Spinal cord (tissue), 10 donors: ENCODE data around the gene VAPB. TPM values are rescaled to one million over a fixed set of nuclear protein-coding genes. Genes with fewer than 3 reads are reported as not detected.

Source experiments
- DNase-seq, 6 donors: peaks; one replicate each; pipeline versions ENCODE4 v3.0.0 to v3.0.0-alpha.2; 2013 to 2015; ENCODE audit warnings: low spot score in 6 of 6, low read depth in 4 of 6
- H3K27ac ChIP-seq: one replicate; pipeline ENCODE4 v1.5.1; 2013; ENCODE audit warnings: low read depth, low read length, control low read depth
- H3K27me3 ChIP-seq: one replicate; pipeline ENCODE4 v1.6.1; 2013; ENCODE audit warnings: low read length; ENCODE audit not compliant: control insufficient read depth, insufficient read depth
- H3K36me3 ChIP-seq: one replicate; pipeline ENCODE4 v1.6.1; 2013; ENCODE audit warnings: low read length; ENCODE audit not compliant: control insufficient read depth, insufficient read depth
- H3K4me1 ChIP-seq: one replicate; pipeline ENCODE4 v1.6.1; 2013; ENCODE audit warnings: low read length; ENCODE audit not compliant: control insufficient read depth, insufficient read depth
- H3K4me3 ChIP-seq: one replicate; pipeline ENCODE4 v1.5.1; 2013; ENCODE audit warnings: low read depth, low read length, control low read depth
- H3K9me3 ChIP-seq: one replicate; pipeline ENCODE4 v1.6.1; 2013; ENCODE audit warnings: low read length; ENCODE audit not compliant: control insufficient read depth, insufficient read depth
- WGBS: methylation state at CpG from one replicate; pipeline ENCODE4 v1.1.5; 2013; ENCODE audit warnings: missing lambda C conversion rate; ENCODE audit not compliant: insufficient coverage; 5-methylcytosine and 5-hydroxymethylcytosine counted together
- polyA plus RNA-seq, 2 donors: library from polyadenylated mRNA; unstranded; fragments of 120-200 nt; gene quantifications; one replicate each; pipeline ENCODE4 v1.2.1, GENCODE V29; 2013; ENCODE audit not compliant: insufficient read length in 2 of 2
- total RNA-seq, 2 donors: library from RNA; depleted of rRNA in 1 of 2; stranded (reverse); fragments of 120-200 nt in 1 of 2; fragments of >200 nt in 1 of 2; gene quantifications; one replicate each; pipeline versions ENCODE4 v1.2.3 to v1.2.4, GENCODE V29; 2013 to 2014
- donor health status: healthy.

Gene VAPB
- total and polyA plus RNA-seq, 4 donors = 26.1 to 64.3 (median 56.6) TPM

GRCh38 chr20:58497076-58497641, 108.1 kb downstream of the VAPB start:
- peaks cover 21% of the 10 kb centered on the region for H3K4me1 ChIP-seq
- H3K4me3 ChIP-seq = no peak overlapping the region
- DNase-seq = no peak
- H3K9me3 ChIP-seq = no peaks in the 10 kb centered on the region
- H3K27me3 ChIP-seq = no peaks in the 10 kb centered on the region
- 77% methylated on average over 16 of the region's 16 CpGs for WGBS
- H3K27ac ChIP-seq = no peak overlapping the region
- H3K36me3 ChIP-seq = no peaks in the 10 kb centered on the region

DNA sequence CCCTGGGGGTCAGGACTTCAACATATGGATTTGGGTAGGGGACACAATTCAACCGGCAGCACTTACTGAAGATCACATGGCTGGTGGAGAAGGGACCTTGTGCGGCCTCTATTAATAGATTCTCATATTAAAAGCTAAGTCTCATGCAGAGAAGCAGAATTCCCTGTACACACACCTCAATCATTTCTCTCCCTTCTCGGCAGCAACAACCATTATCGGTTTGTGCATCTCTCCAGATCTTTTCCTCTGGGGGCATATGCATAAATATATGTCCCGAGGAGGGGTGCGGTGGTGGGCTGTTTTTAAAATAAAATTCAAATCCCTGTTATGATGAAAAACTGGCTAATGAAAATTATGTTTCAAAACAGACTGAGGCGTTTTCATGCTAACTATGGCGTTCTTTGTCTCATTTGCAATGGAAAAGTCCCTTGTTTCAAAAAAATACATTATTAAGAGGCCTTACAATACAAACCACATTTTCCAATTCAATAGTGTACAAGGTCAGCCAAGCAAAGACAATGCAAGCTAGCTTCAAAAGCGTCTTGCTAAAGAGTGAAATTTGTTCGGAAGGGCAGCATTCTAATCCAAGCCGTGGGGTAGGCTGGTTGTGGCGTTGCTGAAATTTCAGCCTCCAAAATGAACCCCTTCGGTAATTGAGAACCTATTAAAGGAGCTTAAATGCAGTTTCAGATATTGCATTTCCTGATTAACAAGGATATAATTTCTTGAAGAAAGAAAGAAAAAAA, 108.9 kb downstream of the VAPB start:
- DNase-seq = peak in 1 of 6 donors; percentile 61
- H3K27ac ChIP-seq = no peak overlapping the region
- peaks cover 21% of the 10 kb centered on the region for H3K4me1 ChIP-seq
- H3K4me3 ChIP-seq = no peak overlapping the region
- WGBS = 63% methylated on average over 4 of the region's 13 CpGs
- no peaks in the 10 kb centered on the region for H3K9me3 ChIP-seq
- no peaks in the 10 kb centered on the region for H3K27me3 ChIP-seq
- H3K36me3 ChIP-seq = no peaks in the 10 kb centered on the region

DNA sequence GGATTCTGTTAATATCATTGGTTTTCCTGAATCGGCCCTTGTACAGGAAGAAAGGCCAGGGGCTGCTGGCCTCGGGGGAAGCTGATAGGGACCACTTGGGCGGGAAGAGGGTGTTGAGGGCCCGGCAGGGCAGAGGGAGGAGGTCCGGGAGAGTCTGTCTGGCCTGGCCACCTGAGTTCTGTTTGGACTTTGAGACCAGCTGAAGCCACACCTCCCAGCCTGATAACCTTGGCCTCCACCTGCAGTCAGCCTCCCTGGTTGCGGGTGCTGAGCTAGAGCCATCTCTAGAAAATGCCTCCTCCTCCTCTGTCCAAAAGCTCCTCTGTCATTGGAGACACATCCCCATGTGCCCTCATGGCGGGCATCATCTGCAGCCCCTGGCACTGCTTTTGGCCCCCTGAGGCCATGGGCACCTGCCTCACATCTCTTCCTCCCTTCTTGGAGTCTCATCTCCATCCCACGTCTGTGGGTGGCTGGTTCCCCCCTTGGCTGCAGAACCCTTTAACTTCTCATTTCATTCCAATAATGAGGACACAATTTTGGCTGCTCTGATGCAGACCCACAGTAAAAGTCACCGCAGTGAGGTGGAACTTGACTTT, 109.5 kb downstream of the VAPB start:
- peaks cover 21% of the 10 kb centered on the region for H3K4me1 ChIP-seq
- no peak for DNase-seq
- no peak overlapping the region for H3K4me3 ChIP-seq
- 90% methylated on average over 9 of the region's 9 CpGs for WGBS
- H3K9me3 ChIP-seq = no peaks in the 10 kb centered on the region
- no peak overlapping the region for H3K27ac ChIP-seq
- no peaks in the 10 kb centered on the region for H3K27me3 ChIP-seq
- H3K36me3 ChIP-seq = no peaks in the 10 kb centered on the region

GRCh38 chr20:58500256-58500655, 111.2 kb downstream of the VAPB start:
- peaks cover 21% of the 10 kb centered on the region for H3K4me1 ChIP-seq
- H3K4me3 ChIP-seq = no peak overlapping the region
- no peaks in the 10 kb centered on the region for H3K36me3 ChIP-seq
- DNase-seq = no peak
- 83% methylated on average over 4 of the region's 7 CpGs for WGBS
- H3K9me3 ChIP-seq = peaks cover 6% of the 10 kb centered on the region
- H3K27me3 ChIP-seq = no peaks in the 10 kb centered on the region
- no peak overlapping the region for H3K27ac ChIP-seq

Other genes with a start within 250 kb of the VAPB start
- gene ANKRD60, start 160.6 kb upstream of the VAPB start, total RNA-seq = not detected
- not detected for gene ANKRD60, start 160.6 kb upstream of the VAPB start, polyA plus RNA-seq
- 10 to 100 TPM; 21.6 to 32.2 TPM for gene RAB22A, start 79.5 kb upstream of the VAPB start, total RNA-seq
- gene RAB22A, start 79.5 kb upstream of the VAPB start, polyA plus RNA-seq = 10 to 100 TPM; 22.1 to 24.8 TPM
- under 1 TPM; 0.11 to 0.20 TPM for gene APCDD1L, start 126.2 kb downstream of the VAPB start, total RNA-seq
- under 1 TPM in 1 of 2 donors, not detected in 1; 0.32 TPM for gene APCDD1L, start 126.2 kb downstream of the VAPB start, polyA plus RNA-seq